HG03558 (cell line): Measurements from ENCODE around the gene ZNF496.

ENCODE experiments used
- ATAC-seq: cut with Tn5 transposase; IDR thresholded peaks from one replicate; pipeline ENCODE4 v1.9.1; 2021; ENCODE audit warnings: moderate number of reproducible peaks; ENCODE audit not compliant: unreplicated experiment; ENCODE audit errors: extremely low read depth

The ZNF496 gene

GRCh38 chr1:247331172-247331524 lies 519 bp downstream of the ZNF496 start:
- peak; percentile 38 for ATAC-seq

GRCh38 chr1:247330548-247331171 lies 1.0 kb downstream of the ZNF496 start:
- ATAC-seq, result peak; percentile 4

GRCh38 chr1:247329097-247329617 lies 2.5 kb downstream of the ZNF496 start:
- no peak for ATAC-seq

GRCh38 chr1:247328311-247328710 lies 3.4 kb downstream of the ZNF496 start:
- no peak for ATAC-seq

- ATAC-seq, result no peak
Measured at GRCh38 chr1:247326411-247327130, 5.1 kb downstream of the ZNF496 start.

- ATAC-seq, result no peak
Measured at GRCh38 chr1:247324923-247325322, 6.7 kb downstream of the ZNF496 start.

GRCh38 chr1:247324204-247324787 lies 7.4 kb downstream of the ZNF496 start:
- ATAC-seq, result no peak

- ATAC-seq, result no peak
Measured at GRCh38 chr1:247322849-247323586, 8.6 kb downstream of the ZNF496 start.

GRCh38 chr1:247322442-247322841 lies 9.2 kb downstream of the ZNF496 start:
- no peak for ATAC-seq

- ATAC-seq, result no peak
Measured at GRCh38 chr1:247317702-247318101, 14.0 kb downstream of the ZNF496 start.

- no peak for ATAC-seq
Measured at GRCh38 chr1:247316590-247317197, 15.0 kb downstream of the ZNF496 start.

GRCh38 chr1:247304031-247304430 lies 27.6 kb downstream of the ZNF496 start:
- no peak for ATAC-seq

GRCh38 chr1:247303216-247303615 lies 28.5 kb downstream of the ZNF496 start:
- no peak for ATAC-seq

- ATAC-seq, result no peak
Measured at GRCh38 chr1:247301176-247301540, 30.5 kb downstream of the ZNF496 start.

- ATAC-seq, result no peak
Measured at GRCh38 chr1:247300491-247301175, 31.0 kb downstream of the ZNF496 start.

- no peak for ATAC-seq
Measured at GRCh38 chr1:247299723-247300381, 31.8 kb downstream of the ZNF496 start.

GRCh38 chr1:247298701-247299100 lies 33.0 kb downstream of the ZNF496 start:
- no peak for ATAC-seq

- ATAC-seq, result no peak
Measured at GRCh38 chr1:247298124-247298481, 33.6 kb downstream of the ZNF496 start.
